GM21526 (cell line): Measurements from ENCODE around the gene RAB7B.

Source experiments
- ATAC-seq: cut with Tn5 transposase; IDR thresholded peaks from one replicate; pipeline ENCODE4 v1.9.1; 2021; ENCODE audit warnings: moderate library complexity; ENCODE audit not compliant: unreplicated experiment, low FRiP score

RAB7B gene

GRCh38 chr1:205976036-205976435 lies 27.2 kb downstream of the RAB7B start:
- no peak for ATAC-seq

DNA sequence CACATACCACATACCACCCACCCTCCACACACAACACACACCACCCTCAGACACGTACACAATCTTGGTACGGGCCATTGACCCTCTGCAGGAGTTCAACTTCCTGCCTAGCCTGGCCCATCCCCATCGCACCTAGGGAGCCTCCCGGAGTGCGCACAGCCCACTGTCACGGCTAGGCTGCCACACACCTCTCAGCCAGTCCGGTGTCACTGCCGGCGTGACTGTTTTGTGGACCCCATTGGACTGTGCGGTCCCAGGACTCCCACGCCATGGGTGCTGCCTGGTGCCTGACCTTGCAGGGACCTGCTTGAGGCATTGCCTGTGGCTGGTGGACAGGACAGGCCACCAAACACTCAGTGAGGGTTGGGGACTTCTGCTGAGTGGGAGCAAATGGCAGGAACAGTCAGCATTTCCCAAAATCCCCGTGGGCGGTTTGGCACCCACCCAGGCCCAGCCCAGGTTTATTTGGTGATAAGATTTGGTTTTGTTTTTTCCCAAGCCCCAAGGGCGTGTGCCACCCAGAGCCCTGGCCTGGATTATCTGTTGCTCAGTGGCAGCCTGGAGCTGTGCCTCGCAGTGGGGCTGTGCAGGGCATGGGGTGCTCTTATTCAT lies 27.7 kb downstream of the RAB7B start:
- no peak for ATAC-seq

DNA sequence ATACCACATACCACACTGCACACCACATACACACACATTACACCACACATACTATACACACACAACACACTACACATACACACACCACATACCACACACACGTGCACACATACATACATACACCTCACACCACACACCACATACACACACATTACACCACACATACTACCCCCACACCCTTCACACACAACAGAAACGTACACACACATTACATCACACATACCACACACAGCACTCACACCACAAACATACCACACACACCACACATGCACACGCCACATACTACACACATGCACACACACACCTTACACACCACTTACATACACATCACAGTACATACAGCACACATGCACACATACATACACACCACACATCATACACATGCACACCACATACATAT lies 28.5 kb downstream of the RAB7B start:
- no peak for ATAC-seq

DNA sequence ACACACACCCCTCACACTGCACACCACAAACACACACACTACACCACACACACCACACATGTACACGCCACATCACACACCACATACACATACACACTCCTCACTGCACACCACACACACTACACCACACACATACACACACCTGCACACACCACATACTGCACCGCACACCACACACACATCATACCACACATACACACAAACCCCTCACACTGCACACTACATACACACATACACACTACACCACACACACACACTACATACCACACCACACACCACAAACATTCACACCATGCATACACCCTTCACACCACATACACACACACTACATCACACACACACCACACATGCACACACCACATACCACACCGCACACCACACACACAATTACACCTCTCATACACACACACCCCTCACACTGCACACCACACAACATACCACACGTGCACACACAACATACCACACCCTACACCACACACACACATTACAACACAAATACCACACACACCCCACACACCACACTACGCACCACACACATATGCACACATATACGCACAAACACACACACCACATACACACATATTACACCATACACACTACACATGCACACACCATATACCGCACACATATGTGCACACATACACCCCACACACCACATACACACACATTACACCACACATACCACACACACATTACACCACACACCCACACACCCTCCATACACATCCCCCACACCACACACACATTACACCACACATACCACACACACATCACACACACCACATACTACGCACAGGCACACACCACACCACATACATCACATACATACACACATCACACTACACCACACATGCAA lies 29.6 kb downstream of the RAB7B start:
- ATAC-seq = no peak

DNA sequence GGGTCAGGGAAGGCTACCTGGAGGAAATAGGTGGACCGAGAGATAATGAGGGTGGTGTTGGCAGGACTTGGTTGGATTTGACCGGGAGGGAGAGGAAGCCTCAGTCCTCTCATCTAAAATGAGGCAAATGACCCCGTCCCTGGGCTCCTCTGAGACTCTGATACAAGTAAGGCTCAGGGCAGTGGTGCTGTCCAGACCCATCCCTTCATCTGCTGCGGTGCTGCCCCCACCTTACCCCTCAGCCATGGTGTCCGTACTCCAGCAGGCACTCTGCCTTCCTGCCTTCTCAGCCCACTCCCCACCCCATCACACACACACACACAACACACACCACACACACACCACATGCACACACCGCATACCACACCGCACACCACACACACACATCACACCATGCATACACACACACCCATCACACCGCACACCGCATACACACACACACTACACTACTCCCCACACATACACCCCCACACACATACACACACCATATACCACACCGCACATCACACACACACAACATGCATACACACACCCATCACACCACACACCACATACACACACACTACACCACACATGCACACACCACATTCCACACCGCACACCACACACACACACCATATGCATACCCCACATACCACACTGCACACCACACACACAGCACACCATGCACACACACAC lies 30.6 kb downstream of the RAB7B start:
- ATAC-seq = no peak

DNA sequence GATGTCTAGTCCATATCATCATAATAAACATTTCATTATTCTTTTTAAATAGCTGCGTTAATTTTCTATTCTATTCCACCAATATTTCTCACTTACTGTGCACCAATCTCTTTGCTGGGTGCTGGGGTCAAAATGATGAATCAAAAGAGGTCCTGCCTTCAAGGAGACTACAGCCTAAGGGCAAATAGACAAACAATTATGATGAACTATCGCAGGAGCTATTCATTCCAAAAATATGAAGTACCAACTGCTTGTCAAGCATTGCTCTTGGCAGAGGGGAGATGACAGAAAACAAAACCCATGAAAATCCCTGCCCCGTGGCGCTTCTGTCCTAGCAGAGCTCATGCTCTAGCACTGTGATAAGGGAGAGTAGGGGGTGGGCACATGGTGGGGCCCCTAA lies 31.1 kb downstream of the RAB7B start:
- ATAC-seq = no peak

- ATAC-seq = no peak
Measured at GRCh38 chr1:205971082-205971481, 32.1 kb downstream of the RAB7B start.

- no peak for ATAC-seq
Measured at GRCh38 chr1:205970486-205970885, 32.7 kb downstream of the RAB7B start.

DNA sequence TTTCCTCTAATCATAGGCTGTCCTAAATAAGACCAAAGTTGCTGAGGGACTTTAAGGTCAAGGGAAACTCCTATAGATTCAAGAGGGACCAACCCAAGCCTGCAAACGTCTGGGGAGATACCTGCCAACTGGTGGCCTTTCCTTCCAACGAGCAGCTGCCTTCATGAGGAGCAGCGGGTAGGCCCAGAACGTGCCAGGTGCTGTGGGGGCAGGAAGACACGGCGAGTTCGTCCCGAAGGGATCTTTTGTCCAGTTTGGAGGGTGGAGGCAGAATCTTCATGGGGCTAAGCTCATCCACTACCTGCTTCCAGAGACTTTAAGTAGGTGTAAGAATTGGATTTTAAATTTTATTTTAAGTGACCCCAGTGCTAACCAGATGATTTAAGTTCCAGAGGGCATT lies 34.0 kb downstream of the RAB7B start:
- no peak for ATAC-seq

DNA sequence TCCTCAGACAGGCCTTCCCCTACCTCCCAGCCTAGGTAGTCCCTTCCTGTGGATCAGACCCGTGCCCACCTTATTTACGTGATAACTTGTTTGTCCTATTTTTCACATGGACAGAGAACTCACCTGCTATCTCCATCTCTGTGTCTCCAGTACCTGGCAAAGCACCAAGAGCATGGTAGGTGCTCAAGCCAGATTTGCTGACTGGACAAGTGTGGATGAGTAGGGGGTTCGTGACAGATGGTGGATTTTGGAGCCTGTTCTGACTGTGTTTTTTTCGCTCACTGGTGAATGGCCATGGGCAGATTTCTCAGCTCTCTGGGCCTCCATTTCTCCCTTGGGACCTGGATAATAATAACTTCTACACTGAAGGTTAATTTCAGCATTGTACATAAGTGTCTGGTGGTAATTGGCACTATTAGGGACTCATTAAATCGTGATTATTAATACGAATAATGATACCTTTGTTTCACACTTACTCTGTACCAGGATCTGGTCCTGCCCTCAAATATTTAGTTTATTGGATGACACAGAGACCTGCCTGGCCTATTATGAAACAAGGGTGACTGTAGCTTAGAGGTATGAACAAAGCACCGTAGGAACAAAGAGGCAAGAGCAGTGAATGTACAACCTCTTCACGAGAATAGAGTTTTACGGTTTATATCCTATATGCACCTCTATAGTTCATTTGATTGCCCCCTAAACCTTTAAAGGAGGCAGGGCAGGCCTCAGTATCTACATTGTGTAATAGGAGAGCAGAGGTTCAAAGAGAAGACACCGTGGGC lies 35.5 kb downstream of the RAB7B start:
- no peak for ATAC-seq

- ATAC-seq = no peak
Measured at GRCh38 chr1:205965036-205965884, 37.9 kb downstream of the RAB7B start.

GRCh38 chr1:205963352-205964155 lies 39.6 kb downstream of the RAB7B start:
- ATAC-seq = no peak

DNA sequence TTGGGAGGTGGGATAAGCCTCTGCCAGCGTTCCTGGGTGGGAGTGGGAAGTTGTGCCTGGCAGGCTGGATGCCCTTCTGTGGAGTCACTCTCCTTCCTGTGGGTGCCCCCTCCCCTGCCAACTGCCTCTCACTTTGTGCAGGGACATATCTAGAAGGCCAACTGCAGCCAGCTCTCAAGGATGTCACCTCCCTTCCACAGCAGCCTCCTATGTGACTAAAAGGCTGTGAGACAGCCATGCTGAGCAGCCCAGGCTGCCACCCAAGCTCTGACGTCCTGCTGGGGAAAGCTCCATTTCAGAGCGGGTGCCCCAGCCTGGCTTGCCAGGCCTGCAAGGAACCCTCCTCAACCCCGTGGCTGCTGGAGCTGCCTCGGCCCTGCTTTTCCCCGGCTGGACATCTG lies 40.4 kb downstream of the RAB7B start:
- no peak for ATAC-seq

DNA sequence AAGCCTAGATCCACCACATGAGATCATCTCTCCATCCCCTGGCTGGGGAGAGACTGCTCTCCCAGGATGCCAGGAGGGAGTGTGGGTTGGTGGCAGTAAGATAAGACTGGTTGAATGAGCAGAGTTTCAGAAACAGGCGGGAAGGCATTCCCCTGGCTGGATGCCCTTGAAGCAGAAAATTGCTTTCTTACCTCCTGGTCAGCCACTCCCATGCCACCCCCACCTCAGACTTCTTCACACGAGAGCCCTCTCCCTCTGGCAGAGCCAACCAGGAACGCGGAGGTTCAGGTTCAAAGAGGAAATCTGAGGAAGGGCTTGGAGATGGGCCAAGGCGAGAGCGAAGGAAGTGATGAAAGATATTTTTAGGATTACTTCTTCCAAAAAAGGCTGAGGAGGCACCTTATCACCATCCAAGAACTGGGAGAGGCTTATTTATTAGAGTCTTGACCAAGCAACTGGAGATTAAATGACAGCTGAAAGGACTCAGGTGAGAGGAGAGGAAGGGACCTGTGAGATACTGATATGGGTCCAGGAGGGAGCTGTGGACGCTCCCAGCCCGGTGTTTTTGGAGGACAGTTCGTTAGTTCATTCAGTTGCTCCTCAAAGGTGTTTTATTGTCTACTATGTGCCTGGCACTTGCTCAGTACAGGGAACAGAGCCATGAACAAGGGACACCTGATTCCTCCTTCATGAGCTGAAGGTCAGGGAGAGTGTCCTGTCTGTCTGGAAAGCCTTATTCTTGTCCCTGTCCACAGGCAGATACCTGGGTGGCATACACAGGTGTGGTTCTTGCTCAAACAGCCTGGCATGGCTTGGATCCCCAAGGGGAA lies 41.0 kb downstream of the RAB7B start:
- ATAC-seq = no peak

- ATAC-seq = no peak
Measured at GRCh38 chr1:205961405-205961804, 41.8 kb downstream of the RAB7B start.

DNA sequence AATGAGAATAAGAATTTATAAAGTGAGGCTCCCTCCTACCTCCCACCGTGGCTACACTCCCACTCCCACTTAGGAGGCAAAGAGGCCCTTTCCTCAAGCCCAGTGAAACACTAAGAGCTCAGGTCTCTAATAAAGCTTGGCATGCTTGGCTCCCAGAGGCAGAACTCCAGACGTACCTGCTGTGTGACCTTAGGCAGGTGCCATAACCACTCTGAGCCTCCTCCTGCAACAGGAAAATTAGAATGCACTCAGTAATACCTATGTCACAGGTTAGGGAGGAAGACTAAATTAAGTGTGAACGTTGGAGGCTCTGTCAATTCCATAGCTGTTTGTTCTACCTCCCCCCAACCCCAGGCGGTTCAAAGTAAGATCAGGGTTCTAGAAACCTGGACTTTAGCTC lies 43.4 kb downstream of the RAB7B start:
- no peak for ATAC-seq

- ATAC-seq = no peak
Measured at GRCh38 chr1:205955499-205955898, 47.7 kb downstream of the RAB7B start.

GRCh38 chr1:205954819-205955404 lies 48.3 kb downstream of the RAB7B start:
- ATAC-seq = no peak
